HepG2 (cell line): ENCODE results near the gene TJAP1. TPM values are rescaled to one million over a fixed set of nuclear protein-coding genes. Genes with fewer than 3 reads are reported as not detected.

Experiments
- ARHGAP35 ChIP-seq: sonication (generic); formaldehyde crosslinking; IDR thresholded peaks from 2 replicates; pipeline ENCODE4 v1.9.0; 2022; ENCODE audit warnings: mild to moderate bottlenecking, inconsistent platforms, moderate library complexity, missing genetic modification reagents, borderline replicate concordance
- CBX2 ChIP-seq, 2 experiments: fragments of 200-600 bp in 1 of 2; sonication (generic); formaldehyde crosslinking in 1 of 2; IDR thresholded peaks; 2 replicates each; pipeline versions ENCODE4 v1.7.0 to v1.8.1; 2018 to 2022; ENCODE audit warnings: low read depth in 2 of 2, low read length in 1 of 2, mild to moderate bottlenecking in 1 of 2, missing genetic modification reagents in 1 of 2
- FOSL2 ChIP-seq: sonication (generic); formaldehyde crosslinking; IDR thresholded peaks from 2 replicates; pipeline ENCODE4 v1.4.0; 2020; ENCODE audit warnings: missing genetic modification reagents
- GFI1 ChIP-seq: sonication (generic); formaldehyde crosslinking; IDR thresholded peaks from 2 replicates; pipeline ENCODE4 v1.5.0; 2020; ENCODE audit warnings: missing genetic modification reagents, mild to moderate bottlenecking, borderline replicate concordance
- ISL2 ChIP-seq: sonication (generic); formaldehyde crosslinking; IDR thresholded peaks from 2 replicates; pipeline ENCODE4 v1.5.0; 2020; ENCODE audit warnings: missing genetic modification reagents
- KDM5A ChIP-seq: fragments of 200-600 bp; sonication (generic); IDR thresholded peaks from 2 replicates; pipeline ENCODE4 v1.7.0; 2018; ENCODE audit warnings: antibody characterized with exemption, mild to moderate bottlenecking, low read length, borderline replicate concordance
- MEIS1 ChIP-seq: sonication (generic); formaldehyde crosslinking; IDR thresholded peaks from 2 replicates; pipeline ENCODE4 v1.9.0; 2021; ENCODE audit warnings: mild to moderate bottlenecking, missing genetic modification reagents, moderate library complexity, borderline replicate concordance
- NFE2 ChIP-seq: sonication (generic); formaldehyde crosslinking; IDR thresholded peaks from 2 replicates; pipeline ENCODE4 v1.4.0; 2020; ENCODE audit warnings: missing genetic modification reagents
- NPAS2 ChIP-seq: sonication (generic); formaldehyde crosslinking; IDR thresholded peaks from 2 replicates; pipeline ENCODE4 v1.8.0; 2022; ENCODE audit warnings: mild to moderate bottlenecking, missing genetic modification reagents, borderline replicate concordance
- PLRG1 ChIP-seq: fragments of 450-650 bp; conservative IDR thresholded peaks from 2 replicates; pipeline ENCODE4 v1.6.1; 2016
- TBL1XR1 ChIP-seq: fragments of 150-350 bp; IDR thresholded peaks from 2 replicates; pipeline ENCODE4 v1.6.1; 2014; ENCODE audit warnings: borderline replicate concordance, low read length; ENCODE audit not compliant: partially characterized antibody
- ZNF749 ChIP-seq: sonication (generic); formaldehyde crosslinking; IDR thresholded peaks from 2 replicates; pipeline ENCODE4 v1.8.0; 2022; ENCODE audit warnings: mild to moderate bottlenecking, missing genetic modification reagents, moderate library complexity, borderline replicate concordance
- ZNF766 ChIP-seq: sonication (generic); formaldehyde crosslinking; IDR thresholded peaks from 2 replicates; pipeline ENCODE4 v1.5.0; 2020; ENCODE audit warnings: missing genetic modification reagents, borderline replicate concordance
- polyA plus RNA-seq, 8 experiments: library from polyadenylated mRNA; depleted of rRNA in 3 of 8; stranded (reverse) in 7 of 8; unstranded in 1 of 8; fragments of >200 nt; fragmentation: Illumina TruSeq in 4 of 8; extraction: Trizol in 4 of 8; gene quantifications; 2 replicates each; pipeline versions ENCODE4 v1.2.1 to v1.2.3, GENCODE V29; 2011 to 2016; ENCODE audit warnings: low read depth in 4 of 8, missing spikeins in 1 of 8, mixed read lengths in 1 of 8; ENCODE audit not compliant: insufficient read depth in 1 of 8
- total RNA-seq, 5 experiments: library from RNA; depleted of rRNA; stranded (reverse); fragments of >200 nt; fragmentation: Illumina TruSeq; extraction: Trizol; gene quantifications; 2 replicates each; pipeline ENCODE4 v1.2.3, GENCODE V29; 2016; ENCODE audit warnings: low read depth in 1 of 5
- TF ChIP-seq, protein P1 (sequence below): sonication (generic); formaldehyde crosslinking; IDR thresholded peaks from 2 replicates; pipeline ENCODE4 v1.5.0; 2020; ENCODE audit warnings: missing genetic modification reagents
- TF ChIP-seq, protein P2 (sequence below): sonication (generic); formaldehyde crosslinking; conservative IDR thresholded peaks from 2 replicates; pipeline ENCODE4 v1.8.1; 2023; ENCODE audit warnings: missing genetic modification reagents
- TF ChIP-seq, protein P3 (sequence below): sonication (generic); formaldehyde crosslinking; IDR thresholded peaks from 2 replicates; pipeline ENCODE4 v1.9.0; 2022; ENCODE audit warnings: low read depth, missing genetic modification reagents
- TF ChIP-seq, protein P4 (sequence below): IDR thresholded peaks from 2 replicates; pipeline ENCODE4 v1.6.1; 2016; ENCODE audit warnings: missing compliant biosample characterization, missing genetic modification reagents, borderline replicate concordance
- TF ChIP-seq, protein P5 (sequence below): IDR thresholded peaks from 2 replicates; pipeline ENCODE4 v1.6.1; 2018; ENCODE audit warnings: missing genetic modification reagents, mild to moderate bottlenecking, missing compliant biosample characterization
- TF ChIP-seq, protein P6 (sequence below): fragments of 450-650 bp; IDR thresholded peaks from 2 replicates; pipeline ENCODE4 v1.6.1; 2016

TJAP1 gene
- total and polyA plus RNA-seq, 2 of the 13 experiments (the other 11 are each of a cell fraction or from before 2014, with no cell fraction given): 15.7 to 41.6 TPM

DNA sequence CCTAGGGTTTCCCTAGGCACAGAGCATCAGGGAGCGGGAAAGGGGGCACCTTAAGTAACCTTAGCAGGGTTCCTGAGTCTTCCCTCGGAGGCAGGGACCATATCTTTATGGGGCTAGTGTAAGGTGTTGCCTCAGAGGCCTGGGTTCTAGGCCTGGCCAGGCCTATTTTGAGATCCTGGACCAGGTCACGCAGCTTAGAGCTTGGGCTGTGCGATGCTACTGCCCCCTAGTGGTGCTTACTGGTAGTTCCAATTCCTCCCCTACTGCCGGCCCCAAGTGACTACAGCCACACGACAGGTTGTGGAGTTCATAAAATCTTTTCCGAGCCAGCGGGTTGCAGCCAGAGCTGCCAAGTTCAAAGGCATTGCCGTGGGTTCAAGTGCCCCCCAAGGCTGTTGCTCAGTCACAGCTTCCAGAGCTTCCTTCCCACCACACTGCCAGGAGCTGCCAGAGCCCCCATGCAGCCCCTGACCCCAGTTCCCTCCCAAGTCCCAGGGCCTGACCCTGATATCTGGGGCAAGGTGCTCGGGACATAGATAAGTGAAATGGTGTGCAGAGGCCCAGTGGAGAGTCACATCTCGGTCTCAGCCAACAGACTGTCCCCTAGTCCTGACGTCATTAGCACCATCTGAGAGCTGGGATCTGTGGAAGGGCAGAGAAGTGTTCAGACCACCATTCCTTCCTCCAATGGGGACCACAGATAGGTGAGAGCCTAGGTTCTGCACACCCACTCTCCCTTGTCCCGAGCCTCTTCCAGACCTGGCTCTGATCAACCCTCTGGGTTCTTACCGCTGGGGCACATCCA is 29.5 kb downstream of the TJAP1 start (continued):
- TF ChIP-seq, protein P1, sequence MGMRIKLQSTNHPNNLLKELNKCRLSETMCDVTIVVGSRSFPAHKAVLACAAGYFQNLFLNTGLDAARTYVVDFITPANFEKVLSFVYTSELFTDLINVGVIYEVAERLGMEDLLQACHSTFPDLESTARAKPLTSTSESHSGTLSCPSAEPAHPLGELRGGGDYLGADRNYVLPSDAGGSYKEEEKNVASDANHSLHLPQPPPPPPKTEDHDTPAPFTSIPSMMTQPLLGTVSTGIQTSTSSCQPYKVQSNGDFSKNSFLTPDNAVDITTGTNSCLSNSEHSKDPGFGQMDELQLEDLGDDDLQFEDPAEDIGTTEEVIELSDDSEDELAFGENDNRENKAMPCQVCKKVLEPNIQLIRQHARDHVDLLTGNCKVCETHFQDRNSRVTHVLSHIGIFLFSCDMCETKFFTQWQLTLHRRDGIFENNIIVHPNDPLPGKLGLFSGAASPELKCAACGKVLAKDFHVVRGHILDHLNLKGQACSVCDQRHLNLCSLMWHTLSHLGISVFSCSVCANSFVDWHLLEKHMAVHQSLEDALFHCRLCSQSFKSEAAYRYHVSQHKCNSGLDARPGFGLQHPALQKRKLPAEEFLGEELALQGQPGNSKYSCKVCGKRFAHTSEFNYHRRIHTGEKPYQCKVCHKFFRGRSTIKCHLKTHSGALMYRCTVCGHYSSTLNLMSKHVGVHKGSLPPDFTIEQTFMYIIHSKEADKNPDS: no peak
- TF ChIP-seq, protein P2, sequence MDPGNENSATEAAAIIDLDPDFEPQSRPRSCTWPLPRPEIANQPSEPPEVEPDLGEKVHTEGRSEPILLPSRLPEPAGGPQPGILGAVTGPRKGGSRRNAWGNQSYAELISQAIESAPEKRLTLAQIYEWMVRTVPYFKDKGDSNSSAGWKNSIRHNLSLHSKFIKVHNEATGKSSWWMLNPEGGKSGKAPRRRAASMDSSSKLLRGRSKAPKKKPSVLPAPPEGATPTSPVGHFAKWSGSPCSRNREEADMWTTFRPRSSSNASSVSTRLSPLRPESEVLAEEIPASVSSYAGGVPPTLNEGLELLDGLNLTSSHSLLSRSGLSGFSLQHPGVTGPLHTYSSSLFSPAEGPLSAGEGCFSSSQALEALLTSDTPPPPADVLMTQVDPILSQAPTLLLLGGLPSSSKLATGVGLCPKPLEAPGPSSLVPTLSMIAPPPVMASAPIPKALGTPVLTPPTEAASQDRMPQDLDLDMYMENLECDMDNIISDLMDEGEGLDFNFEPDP (CRISPR knock-in tag): 0 out of 2 replicates have a peak, but pooled peaks have one; percentile 61
- TF ChIP-seq MEIS1 (CRISPR knock-in tag) (no peak), GFI1 (no peak), CBX2 (IDR thresholded peaks at IDR 0.05; ENCODE audit: low read depth, low read length) (no peak), CBX2 (CRISPR knock-in tag; IDR thresholded peaks at IDR 0.05; ENCODE audit: low read depth) (no peak), KDM5A (no peak), ARHGAP35 (0 out of 2 replicates have a peak, but pooled peaks have one; percentile 18), FOSL2 (no peak), TBL1XR1 (peak; percentile 22), ZNF766 (CRISPR knock-in tag) (no peak), ZNF749 (CRISPR knock-in tag) (no peak), NFE2 (CRISPR knock-in tag) (no peak), ISL2 (CRISPR knock-in tag) (no peak), NPAS2 (CRISPR knock-in tag) (no peak), PLRG1 (no peak)
- TF ChIP-seq, protein P3, sequence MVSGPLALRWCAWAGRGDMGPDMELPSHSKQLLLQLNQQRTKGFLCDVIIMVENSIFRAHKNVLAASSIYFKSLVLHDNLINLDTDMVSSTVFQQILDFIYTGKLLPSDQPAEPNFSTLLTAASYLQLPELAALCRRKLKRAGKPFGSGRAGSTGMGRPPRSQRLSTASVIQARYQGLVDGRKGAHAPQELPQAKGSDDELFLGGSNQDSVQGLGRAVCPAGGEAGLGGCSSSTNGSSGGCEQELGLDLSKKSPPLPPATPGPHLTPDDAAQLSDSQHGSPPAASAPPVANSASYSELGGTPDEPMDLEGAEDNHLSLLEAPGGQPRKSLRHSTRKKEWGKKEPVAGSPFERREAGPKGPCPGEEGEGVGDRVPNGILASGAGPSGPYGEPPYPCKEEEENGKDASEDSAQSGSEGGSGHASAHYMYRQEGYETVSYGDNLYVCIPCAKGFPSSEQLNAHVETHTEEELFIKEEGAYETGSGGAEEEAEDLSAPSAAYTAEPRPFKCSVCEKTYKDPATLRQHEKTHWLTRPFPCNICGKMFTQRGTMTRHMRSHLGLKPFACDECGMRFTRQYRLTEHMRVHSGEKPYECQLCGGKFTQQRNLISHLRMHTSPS (CRISPR knock-in tag): no peak
- TF ChIP-seq, protein P4, sequence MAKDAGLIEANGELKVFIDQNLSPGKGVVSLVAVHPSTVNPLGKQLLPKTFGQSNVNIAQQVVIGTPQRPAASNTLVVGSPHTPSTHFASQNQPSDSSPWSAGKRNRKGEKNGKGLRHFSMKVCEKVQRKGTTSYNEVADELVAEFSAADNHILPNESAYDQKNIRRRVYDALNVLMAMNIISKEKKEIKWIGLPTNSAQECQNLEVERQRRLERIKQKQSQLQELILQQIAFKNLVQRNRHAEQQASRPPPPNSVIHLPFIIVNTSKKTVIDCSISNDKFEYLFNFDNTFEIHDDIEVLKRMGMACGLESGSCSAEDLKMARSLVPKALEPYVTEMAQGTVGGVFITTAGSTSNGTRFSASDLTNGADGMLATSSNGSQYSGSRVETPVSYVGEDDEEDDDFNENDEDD (CRISPR knock-in tag): no peak
- TF ChIP-seq, protein P5, sequence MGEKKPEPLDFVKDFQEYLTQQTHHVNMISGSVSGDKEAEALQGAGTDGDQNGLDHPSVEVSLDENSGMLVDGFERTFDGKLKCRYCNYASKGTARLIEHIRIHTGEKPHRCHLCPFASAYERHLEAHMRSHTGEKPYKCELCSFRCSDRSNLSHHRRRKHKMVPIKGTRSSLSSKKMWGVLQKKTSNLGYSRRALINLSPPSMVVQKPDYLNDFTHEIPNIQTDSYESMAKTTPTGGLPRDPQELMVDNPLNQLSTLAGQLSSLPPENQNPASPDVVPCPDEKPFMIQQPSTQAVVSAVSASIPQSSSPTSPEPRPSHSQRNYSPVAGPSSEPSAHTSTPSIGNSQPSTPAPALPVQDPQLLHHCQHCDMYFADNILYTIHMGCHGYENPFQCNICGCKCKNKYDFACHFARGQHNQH (CRISPR knock-in tag): peak; percentile 57; the same call in 1 of the 2 replicates
- TF ChIP-seq, protein P6, sequence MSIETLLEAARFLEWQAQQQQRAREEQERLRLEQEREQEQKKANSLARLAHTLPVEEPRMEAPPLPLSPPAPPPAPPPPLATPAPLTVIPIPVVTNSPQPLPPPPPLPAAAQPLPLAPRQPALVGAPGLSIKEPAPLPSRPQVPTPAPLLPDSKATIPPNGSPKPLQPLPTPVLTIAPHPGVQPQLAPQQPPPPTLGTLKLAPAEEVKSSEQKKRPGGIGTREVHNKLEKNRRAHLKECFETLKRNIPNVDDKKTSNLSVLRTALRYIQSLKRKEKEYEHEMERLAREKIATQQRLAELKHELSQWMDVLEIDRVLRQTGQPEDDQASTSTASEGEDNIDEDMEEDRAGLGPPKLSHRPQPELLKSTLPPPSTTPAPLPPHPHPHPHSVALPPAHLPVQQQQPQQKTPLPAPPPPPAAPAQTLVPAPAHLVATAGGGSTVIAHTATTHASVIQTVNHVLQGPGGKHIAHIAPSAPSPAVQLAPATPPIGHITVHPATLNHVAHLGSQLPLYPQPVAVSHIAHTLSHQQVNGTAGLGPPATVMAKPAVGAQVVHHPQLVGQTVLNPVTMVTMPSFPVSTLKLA: no peak
